ENCODE results near the gene GAK.

DNA sequence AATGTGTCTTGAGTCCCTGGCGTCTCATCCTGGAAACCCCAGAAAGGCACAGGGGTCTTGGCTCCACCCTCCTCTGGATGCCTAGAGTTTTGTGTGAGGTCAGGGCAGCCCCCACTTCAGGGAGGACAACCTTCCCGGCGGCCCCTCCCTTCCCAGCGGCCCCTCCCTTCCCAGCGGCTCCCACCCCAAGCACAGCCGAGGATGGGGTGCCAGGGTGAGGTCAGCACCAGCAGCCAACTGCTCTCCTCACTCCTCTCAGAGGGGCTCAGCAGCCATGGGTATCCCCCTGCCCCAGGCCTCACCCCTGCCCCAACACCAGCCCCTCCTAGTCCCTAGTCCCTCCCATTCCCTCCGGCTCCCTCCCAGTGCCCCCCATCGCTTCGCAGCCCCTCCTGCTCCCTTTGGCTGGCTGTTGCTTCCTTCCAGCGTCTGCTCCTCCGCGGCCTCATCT is 23.8 kb upstream of the GAK start:
- TF ChIP-seq, protein P1, sequence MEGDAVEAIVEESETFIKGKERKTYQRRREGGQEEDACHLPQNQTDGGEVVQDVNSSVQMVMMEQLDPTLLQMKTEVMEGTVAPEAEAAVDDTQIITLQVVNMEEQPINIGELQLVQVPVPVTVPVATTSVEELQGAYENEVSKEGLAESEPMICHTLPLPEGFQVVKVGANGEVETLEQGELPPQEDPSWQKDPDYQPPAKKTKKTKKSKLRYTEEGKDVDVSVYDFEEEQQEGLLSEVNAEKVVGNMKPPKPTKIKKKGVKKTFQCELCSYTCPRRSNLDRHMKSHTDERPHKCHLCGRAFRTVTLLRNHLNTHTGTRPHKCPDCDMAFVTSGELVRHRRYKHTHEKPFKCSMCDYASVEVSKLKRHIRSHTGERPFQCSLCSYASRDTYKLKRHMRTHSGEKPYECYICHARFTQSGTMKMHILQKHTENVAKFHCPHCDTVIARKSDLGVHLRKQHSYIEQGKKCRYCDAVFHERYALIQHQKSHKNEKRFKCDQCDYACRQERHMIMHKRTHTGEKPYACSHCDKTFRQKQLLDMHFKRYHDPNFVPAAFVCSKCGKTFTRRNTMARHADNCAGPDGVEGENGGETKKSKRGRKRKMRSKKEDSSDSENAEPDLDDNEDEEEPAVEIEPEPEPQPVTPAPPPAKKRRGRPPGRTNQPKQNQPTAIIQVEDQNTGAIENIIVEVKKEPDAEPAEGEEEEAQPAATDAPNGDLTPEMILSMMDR (IDR thresholded peaks at IDR 0.05 in 4 of 5, conservative IDR thresholded peaks at IDR 0.05 in 1 of 5): no peak
- TF ChIP-seq POLR2A (IDR thresholded peaks at IDR 0.05): no peak

All from gastrocnemius medialis (tissue), 4 donors.